Hypothalamus (tissue), 51 donors: ENCODE results near the gene RTKN2.

Experiments used
- DNase-seq, 51 donors: peaks; one replicate each; lab custom pipeline; 2025; lab: John Stamatoyannopoulos, UW

RTKN2 gene

DNA sequence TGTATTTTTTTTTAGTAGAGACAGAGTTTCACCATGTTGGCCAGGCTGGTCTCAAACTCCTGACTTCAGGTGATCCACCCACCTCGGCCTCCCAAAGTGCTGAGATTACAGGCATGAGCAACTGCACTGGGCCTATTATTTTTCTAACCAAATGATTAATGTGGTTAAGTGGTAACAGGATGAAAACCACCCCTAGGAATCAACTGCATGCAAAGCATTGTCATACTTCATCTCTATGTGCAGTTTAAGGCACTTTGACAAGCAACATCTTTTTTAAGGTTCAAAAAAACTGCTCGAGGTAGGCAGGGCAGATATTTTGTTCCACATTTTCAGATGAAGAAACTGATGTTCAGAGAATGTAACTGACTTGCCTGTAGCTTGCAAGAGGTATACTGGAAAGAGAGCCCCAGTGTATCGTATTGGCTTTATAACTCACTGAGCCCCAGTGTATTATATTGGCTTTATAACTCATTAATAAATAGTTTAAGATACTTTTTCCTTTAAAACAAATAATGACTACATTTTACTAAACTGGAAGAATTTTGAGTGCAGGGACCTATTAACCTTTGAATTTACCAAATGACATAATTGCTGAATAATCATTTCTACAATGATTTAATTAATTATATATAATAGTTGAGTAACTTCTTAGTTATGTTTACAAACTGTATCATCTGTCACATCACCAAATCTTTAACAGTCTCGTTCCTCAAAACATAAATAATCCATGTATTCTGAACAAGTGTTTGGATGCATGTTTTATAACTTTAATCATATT, 38.1 kb downstream of the RTKN2 start:
- no peak for DNase-seq

DNA sequence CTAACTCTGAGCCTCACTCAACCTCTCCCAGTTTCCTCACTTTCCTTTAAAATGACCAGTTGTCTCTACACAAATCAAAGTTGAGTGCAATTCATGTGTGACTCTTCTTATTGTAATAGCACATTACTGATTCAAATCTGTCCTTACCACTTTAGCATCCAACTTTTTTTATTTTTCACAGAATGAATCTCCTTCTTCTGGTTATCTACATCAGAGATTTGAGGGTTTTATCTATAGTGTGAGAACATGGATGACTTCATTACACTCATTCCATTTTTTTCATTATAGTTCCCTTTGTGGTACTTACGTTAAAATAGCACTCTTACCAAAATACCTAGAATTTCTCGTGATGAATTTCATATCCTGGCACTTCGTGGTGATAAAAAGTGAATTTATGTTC, 43.3 kb downstream of the RTKN2 start:
- DNase-seq = no peak

GRCh38 chr10:62224606-62225005, 44.0 kb downstream of the RTKN2 start:
- no peak for DNase-seq

DNA sequence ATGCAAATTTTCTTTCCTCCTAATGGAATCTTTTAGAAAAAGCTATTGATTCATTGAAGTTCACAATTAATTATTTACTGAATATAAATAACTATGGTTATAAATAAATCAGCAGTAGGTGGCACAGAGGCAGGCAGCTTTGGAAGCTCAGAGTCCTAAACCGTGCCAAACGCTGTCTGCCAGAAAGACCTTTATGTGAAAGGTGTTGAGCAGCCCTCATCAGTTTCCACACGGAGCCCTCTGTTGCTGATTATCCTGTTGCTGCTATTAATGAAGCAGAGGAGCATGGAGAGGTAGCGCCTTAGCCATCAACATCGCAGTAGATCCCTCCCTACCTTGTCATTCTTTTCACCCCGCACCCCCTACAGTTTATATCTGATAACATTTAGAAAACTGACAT, 51.0 kb downstream of the RTKN2 start:
- no peak for DNase-seq

- DNase-seq = no peak
These were observed 54.2 kb downstream of the RTKN2 start for GRCh38 chr10:62214364-62214874.

GRCh38 chr10:62205750-62206399, 62.8 kb downstream of the RTKN2 start:
- DNase-seq = no peak

DNA sequence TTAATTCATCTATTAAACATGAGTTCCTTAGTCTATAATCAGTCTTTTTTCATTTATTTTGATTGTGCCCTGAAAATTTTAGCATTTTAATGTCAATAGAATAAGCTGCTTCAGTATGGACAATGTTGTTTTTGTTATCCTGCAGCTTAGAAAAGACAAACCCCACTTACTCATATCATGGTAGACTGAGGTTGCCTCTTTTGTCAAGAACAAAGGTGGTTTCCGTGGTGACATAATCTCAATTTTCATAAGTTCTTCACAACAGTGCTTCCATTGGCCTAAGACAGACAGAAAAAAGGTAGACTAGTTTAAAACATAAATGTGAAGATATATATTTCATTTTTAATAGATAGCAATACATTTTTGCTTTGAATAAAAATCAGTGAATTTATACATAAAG, 69.1 kb downstream of the RTKN2 start:
- no peak for DNase-seq

DNA sequence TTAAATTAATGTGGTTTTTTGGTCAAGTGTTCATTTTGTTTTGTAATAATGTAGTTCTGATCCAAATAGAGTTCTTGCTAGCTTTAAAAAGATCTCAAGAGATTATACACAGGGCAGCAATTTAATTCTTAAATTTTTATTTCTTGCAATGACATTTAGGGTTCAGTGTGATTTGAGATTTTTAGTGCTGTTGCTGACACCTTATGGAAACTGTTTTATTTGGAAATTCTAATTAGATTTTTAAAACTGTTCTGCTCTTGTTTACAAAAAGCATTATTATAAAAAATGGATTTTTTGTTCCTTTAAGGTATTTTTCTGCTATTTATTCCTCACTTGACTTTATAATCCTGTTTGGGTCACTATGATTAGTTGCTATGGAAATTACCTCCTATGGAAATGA, 72.1 kb downstream of the RTKN2 start:
- no peak for DNase-seq

GRCh38 chr10:62195675-62195926, 73.0 kb downstream of the RTKN2 start:
- no peak for DNase-seq

DNA sequence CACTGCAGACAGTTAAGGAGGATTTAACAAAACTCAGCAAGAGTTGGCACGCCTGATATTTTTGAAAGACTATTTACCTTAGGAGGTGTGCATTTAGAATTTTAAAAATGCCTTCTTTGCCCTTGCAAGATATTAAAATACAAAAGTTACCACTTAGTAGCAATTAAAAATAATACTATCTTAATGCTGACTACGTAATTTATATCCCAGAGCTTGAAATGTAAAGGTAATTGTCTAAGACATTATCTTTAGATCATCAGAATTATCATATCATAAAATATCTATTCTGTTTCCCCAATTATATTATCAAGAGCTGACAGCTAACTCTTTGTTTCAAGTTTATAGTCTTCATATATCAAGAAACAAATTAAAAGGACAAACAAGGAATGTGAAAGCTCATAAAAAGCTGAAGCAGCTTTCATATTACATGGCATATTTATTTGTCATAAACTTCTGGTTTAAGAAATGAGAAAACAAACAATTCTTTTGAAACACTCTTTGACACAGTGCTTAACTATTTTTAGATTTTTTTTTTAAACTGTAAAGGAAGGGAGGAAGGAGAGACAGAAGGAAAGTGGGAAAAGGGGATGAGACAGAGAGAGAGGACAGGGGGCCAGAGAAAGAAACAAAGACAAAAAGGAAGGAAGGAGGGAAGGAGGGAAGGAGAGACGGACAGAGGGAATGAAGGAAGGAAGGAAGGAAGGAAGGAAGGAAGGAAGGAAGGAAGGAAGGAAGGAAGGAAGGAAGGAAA, 73.5 kb downstream of the RTKN2 start:
- DNase-seq = no peak

- no peak for DNase-seq
These were observed 75.2 kb downstream of the RTKN2 start for GRCh38 chr10:62193479-62193878.

DNA sequence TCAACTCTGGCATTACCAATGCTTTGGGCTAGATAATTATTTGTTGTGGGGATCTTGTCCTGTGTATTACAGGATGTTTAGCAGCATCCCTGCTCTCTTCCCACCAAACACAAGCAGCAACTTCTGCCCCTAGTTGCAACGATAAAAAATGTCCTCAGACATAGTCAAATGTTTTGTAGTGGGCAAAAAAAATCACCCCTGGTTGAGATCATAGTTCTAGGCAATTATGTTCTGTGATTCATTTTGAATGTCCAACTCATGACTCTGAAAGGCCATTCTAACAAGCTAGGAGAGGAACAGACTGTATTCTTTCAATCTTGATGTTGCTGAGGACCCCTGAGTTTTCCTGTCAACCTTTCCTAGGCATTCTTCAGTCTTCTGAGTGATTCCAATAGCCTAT, 79.5 kb downstream of the RTKN2 start:
- DNase-seq = no peak

DNA sequence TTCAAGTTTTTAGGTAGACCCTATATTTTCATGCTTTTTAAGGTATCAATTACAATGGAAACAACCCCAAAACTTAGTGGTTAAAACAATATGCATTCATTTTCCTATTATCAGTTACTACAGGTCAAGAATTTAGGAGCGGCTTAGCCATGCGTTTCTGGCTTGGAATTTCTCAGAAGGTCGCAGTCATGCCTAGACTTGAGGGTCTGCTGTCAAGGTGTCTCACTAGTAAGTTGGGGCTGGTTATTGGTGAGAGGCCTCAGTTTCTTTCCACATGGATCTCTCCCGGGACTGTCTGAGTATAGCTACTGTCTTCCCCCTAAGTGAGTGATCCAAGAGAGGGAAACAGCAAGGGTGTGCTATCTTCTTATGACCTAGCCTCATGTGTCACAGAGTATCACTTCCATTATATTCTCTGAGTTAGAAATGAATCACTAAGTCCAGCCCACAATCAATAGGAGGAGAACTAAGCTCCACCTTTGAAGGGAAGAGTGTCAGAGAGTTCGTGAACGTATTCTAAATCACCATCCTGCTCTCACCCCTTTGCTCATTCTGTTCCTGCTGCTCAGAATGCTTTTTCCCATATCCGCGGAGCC, 80.5 kb downstream of the RTKN2 start:
- DNase-seq = no peak

- DNase-seq = no peak
These were observed 81.5 kb downstream of the RTKN2 start for GRCh38 chr10:62186999-62187675.

- no peak for DNase-seq
These were observed 82.5 kb downstream of the RTKN2 start for GRCh38 chr10:62185919-62186692.

DNA sequence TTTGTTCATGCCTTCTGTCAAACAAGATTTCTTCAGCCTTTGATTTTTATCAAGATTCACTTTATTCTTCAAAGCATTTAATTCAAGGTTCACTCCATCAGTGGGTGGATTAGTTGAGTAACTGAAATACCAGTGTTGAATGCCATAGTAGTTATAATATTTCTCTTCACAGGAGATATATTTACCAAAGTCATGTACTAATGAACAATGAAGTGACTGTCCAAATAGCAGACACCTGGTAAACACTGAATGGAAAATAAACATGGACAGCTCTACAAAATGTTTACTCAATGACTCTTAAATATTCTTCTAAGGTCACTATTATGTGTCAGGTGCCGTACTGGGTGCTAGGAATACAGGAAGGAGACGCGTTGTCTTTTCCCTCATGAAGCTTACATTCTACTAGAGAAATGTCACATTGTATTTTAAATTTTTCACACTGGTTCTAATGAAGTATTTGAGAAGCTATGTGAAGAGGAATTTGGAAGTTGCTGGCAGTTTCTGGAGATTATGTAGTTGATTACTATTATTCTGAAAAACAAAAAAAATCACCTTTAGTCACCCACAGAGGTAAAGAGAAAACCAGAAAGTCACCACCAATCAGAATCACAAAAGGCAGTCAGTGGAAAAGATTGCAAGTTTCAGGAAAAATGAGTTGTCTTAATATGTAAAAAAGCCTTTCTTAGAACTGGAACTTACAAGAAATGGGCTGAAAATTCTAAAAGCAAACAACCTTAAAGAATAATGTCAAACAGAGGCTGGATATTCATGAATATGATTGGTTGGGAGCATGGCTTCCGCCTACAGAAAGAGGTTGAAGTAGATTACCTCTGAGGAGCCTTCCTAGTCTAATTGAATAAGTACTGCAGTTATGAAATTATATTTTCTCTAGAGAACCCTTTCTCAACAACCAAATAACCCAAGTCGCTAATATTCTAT, 84.5 kb downstream of the RTKN2 start:
- DNase-seq = no peak

DNA sequence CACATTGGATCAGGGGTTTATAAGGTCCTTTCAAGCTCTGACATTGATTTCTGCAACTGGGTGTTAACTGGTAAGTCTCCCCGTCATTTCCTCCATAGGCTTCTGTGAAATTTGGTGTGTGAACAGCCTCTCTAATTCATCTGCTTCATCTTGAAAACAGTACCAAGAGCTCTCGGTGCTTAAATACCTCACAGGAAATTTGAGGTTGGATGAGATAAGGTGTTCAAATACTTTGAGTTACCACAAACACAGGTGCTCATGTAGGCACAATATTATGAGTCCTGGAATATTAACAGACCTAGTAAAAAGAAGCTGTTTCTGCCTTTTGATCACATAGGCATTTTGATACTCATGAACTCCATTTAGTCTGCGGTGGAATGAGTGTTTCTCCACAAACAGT, 85.2 kb downstream of the RTKN2 start:
- DNase-seq = no peak

GRCh38 chr10:62182595-62182994, 86.0 kb downstream of the RTKN2 start:
- no peak for DNase-seq

DNA sequence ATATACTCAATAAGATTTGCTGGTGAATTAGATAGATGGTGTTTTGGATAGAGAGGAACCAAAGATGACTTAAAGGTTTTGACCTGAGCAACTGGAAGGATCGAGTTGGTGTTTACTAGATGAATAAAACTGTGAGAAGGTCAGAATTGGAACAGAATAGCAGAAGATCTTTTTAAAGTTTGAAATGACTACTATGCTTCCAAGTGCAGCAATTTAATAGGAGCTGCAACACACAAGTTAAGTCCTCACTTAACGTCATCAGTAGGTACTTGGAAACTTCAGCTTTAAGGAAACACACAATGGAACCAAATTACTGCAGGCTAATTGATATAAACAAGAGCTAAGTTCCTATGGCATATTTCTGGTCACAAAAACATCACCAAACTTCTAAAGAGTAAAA, 86.5 kb downstream of the RTKN2 start:
- no peak for DNase-seq
